GM12878 (cell line): ENCODE measurements around the gene IPCEF1. TPM values are rescaled to one million over a fixed set of nuclear protein-coding genes. Genes with fewer than 3 reads are reported as not detected.

ENCODE experiments used
- ATAC-seq: fragments of 200-7000 bp; cut with Tn5 transposase; 3 replicates; pipeline ENCODE4 v1.9.1; 2020; ENCODE audit warnings: mild to moderate bottlenecking, moderate library complexity
- BruUV-seq: library from RNA; stranded (reverse); fragments of 400-500 nt; replicated peaks from 2 replicates; lab custom pipeline; 2021; lab: Mats Ljungman, UMichigan
- CTCF ChIA-PET: fragments of 300-600 bp; sonication (Branson Sonifier 250); formaldehyde crosslinking; extraction: SDS; loops from one replicate; lab custom pipeline; 2021; ENCODE audit warnings: inconsistent platforms; lab: Yijun Ruan, JAX
- POLR2A ChIA-PET: fragments of 350-600 bp; formaldehyde crosslinking; extraction: SDS; loops from one replicate; lab custom pipeline; 2021; ENCODE audit warnings: inconsistent platforms; lab: Charles Lee
- RAD21 ChIA-PET: fragments of 300-600 bp; sonication (Branson Sonifier 250); formaldehyde crosslinking; loops from one replicate; lab custom pipeline; 2023; ENCODE audit warnings: antibody characterized with exemption; ENCODE audit not compliant: unreplicated experiment; lab: Charles Lee
- SMC1A ChIA-PET: fragments of 300-600 bp; sonication (Branson Sonifier 250); formaldehyde crosslinking; loops from one replicate; lab custom pipeline; 2023; ENCODE audit not compliant: unreplicated experiment, uncharacterized antibody; lab: Charles Lee
- DNase-seq: peaks from one replicate; pipeline ENCODE4 v3.0.0-alpha.2; 2011; ENCODE audit warnings: low read depth, low spot score
- FAIRE-seq: peaks from 3 replicates; lab custom pipeline; 2011; peaks lifted over from hg19 to GRCh38; lab: Jason Lieb, UNC
- H2AFZ ChIP-seq: 2 replicates; pipeline ENCODE4 v1.6.0; 2011; ENCODE audit warnings: low read depth, low read length, control low read depth; ENCODE audit not compliant: control insufficient read depth
- H3K27ac ChIP-seq: 2 replicates; pipeline ENCODE4 v1.5.1; 2011; ENCODE audit warnings: control low read depth; ENCODE audit not compliant: control insufficient read depth, insufficient read depth
- H3K27me3 ChIP-seq, 2 experiments: replicated peaks in 1 of 2; 2 replicates each; pipeline versions ENCODE4 v1.6.0 to v1.6.1; 2011; ENCODE audit warnings: low read length in 1 of 2; ENCODE audit not compliant: control insufficient read depth in 2 of 2, insufficient read depth in 2 of 2
- H3K36me3 ChIP-seq, 2 experiments: 2 replicates each; pipeline ENCODE4 v1.5.1; 2011; ENCODE audit warnings: low read length in 1 of 2; ENCODE audit not compliant: control insufficient read depth in 2 of 2, insufficient read depth in 2 of 2
- H3K4me1 ChIP-seq: 2 replicates; pipeline ENCODE4 v1.6.1; 2011; ENCODE audit warnings: mild to moderate bottlenecking, low read length, moderate library complexity, mixed read lengths; ENCODE audit not compliant: control insufficient read depth, insufficient read depth
- H3K4me2 ChIP-seq: 2 replicates; pipeline ENCODE4 v1.6.0; 2011; ENCODE audit warnings: control low read depth; ENCODE audit not compliant: control insufficient read depth, insufficient read depth
- H3K4me3 ChIP-seq: fragments of 200-600 bp; sonication (generic); 2 replicates; pipeline ENCODE4 v1.5.1; 2016
- H3K79me2 ChIP-seq: 2 replicates; pipeline ENCODE4 v1.6.0; 2011; ENCODE audit warnings: low read length; ENCODE audit not compliant: control insufficient read depth, insufficient read depth
- H3K9ac ChIP-seq: 2 replicates; pipeline ENCODE4 v1.8.0; 2011; ENCODE audit warnings: low read length, control low read depth, mixed read lengths; ENCODE audit not compliant: control insufficient read depth, insufficient read depth
- H3K9me3 ChIP-seq: replicated peaks from 3 replicates; pipeline ENCODE4 v1.5.1; 2011; ENCODE audit warnings: mild to moderate bottlenecking, low read length; ENCODE audit not compliant: control insufficient read depth, insufficient read depth
- H4K20me1 ChIP-seq: 2 replicates; pipeline ENCODE4 v1.6.0; 2011; ENCODE audit not compliant: control insufficient read depth, insufficient read depth
- CHD4 ChIP-seq: fragments of 200-600 bp; sonication (generic); IDR thresholded peaks from 2 replicates; pipeline ENCODE4 v1.6.1; 2016; ENCODE audit warnings: mild to moderate bottlenecking
- IRF4 ChIP-seq: IDR thresholded peaks from 2 replicates; pipeline ENCODE4 v1.6.1; 2011; ENCODE audit warnings: low read depth, low read length
- JUNB ChIP-seq: IDR thresholded peaks from 2 replicates; pipeline ENCODE4 v1.6.1; 2016; ENCODE audit warnings: antibody characterized with exemption, mild to moderate bottlenecking
- KAT2A ChIP-seq: conservative IDR thresholded peaks from 2 replicates; pipeline ENCODE4 v1.6.1; 2011; ENCODE audit warnings: low read depth, low read length; ENCODE audit not compliant: control insufficient read depth
- MAX ChIP-seq: IDR thresholded peaks from 2 replicates; pipeline ENCODE4 v1.6.1; 2012; ENCODE audit warnings: low read depth, low read length, improper control_type of control experiment
- MEF2B ChIP-seq: fragments of 450-650 bp; IDR thresholded peaks from 2 replicates; pipeline ENCODE4 v1.6.1; 2018; ENCODE audit warnings: mild to moderate bottlenecking, moderate library complexity; ENCODE audit not compliant: partially characterized antibody, poor library complexity, severe bottlenecking
- NRF1 ChIP-seq: conservative IDR thresholded peaks from 2 replicates; pipeline ENCODE4 v1.6.1; 2011; ENCODE audit warnings: mild to moderate bottlenecking, low read depth, low read length, improper control_type of control experiment
- RCOR1 ChIP-seq: conservative IDR thresholded peaks from 2 replicates; pipeline ENCODE4 v1.6.1; 2012; ENCODE audit warnings: low read depth, low read length, improper control_type of control experiment
- SIX5 ChIP-seq: IDR thresholded peaks from 2 replicates; pipeline ENCODE4 v1.6.1; 2011; ENCODE audit warnings: mild to moderate bottlenecking, low read depth, low read length, moderate library complexity; ENCODE audit not compliant: severe bottlenecking
- SP1 ChIP-seq: IDR thresholded peaks from one replicate; pipeline ENCODE4 v1.6.1; 2011; ENCODE audit warnings: low read depth, low read length
- SUPT20H ChIP-seq: IDR thresholded peaks from 2 replicates; pipeline ENCODE4 v1.6.1; 2011; ENCODE audit warnings: low read depth, mild to moderate bottlenecking, low read length, moderate library complexity, borderline replicate concordance; ENCODE audit not compliant: control insufficient read depth
- WRNIP1 ChIP-seq: IDR thresholded peaks from 2 replicates; pipeline ENCODE4 v1.6.1; 2011; ENCODE audit warnings: low read depth, low read length, improper control_type of control experiment, borderline replicate concordance
- ZBED1 ChIP-seq: IDR thresholded peaks from 2 replicates; pipeline ENCODE4 v1.6.1; 2016; ENCODE audit warnings: borderline replicate concordance
- WGBS: methylation state at CpG from one replicate; pipeline ENCODE4 v1.1.6; 2016; ENCODE audit warnings: low lambda C conversion rate; ENCODE audit not compliant: insufficient replicate concordance, insufficient coverage; ENCODE audit errors: missing lambda C conversion rate; 5-methylcytosine and 5-hydroxymethylcytosine counted together
- in situ Hi-C: fragments of 300-500 bp; cut with MboI; formaldehyde crosslinking; loops from 9 replicates; pipeline ENCODE4 v1.14.3; 2018; ENCODE audit warnings: mixed read lengths
- intact Hi-C: fragments of 100-400 bp; cut with micrococcal nuclease; formaldehyde crosslinking; loops from one replicate; pipeline ENCODE4 v1.14.2; 2022; ENCODE audit not compliant: unreplicated experiment
- polyA plus RNA-seq, 11 experiments: library from polyadenylated mRNA; depleted of rRNA in 4 of 11; unstranded in 6 of 11; stranded (reverse) in 5 of 11; fragments of >200 nt; fragmentation: Nextera tagmentation in 4 of 11; fragmentation: Illumina TruSeq in 1 of 11; extraction: Ambion mirVana in 4 of 11; extraction: Trizol in 1 of 11; gene quantifications; 1 replicate in 1 of 11; 2 replicates in 10 of 11; pipeline versions ENCODE4 v1.2.1 to v1.2.3, GENCODE V29; 2011 to 2016; ENCODE audit warnings: inconsistent platforms in 2 of 11, missing spikeins in 2 of 11, low read depth in 1 of 11
- total RNA-seq, 4 experiments: library from RNA; depleted of rRNA in 3 of 4; stranded (reverse); fragments of >200 nt in 3 of 4; fragmentation: Illumina TruSeq in 1 of 4; extraction: Trizol in 1 of 4; gene quantifications; 2 replicates each; pipeline versions ENCODE4 v1.2.1 to v1.2.3, GENCODE V29; 2013 to 2021
- TF ChIP-seq, protein P1 (sequence below): fragments of 450-650 bp; conservative IDR thresholded peaks from 2 replicates; pipeline ENCODE4 v1.6.1; 2017; ENCODE audit warnings: mild to moderate bottlenecking, moderate library complexity
- TF ChIP-seq, protein P2 (sequence below): fragments of 450-650 bp; IDR thresholded peaks from 2 replicates; pipeline ENCODE4 v1.6.1; 2014; ENCODE audit warnings: mild to moderate bottlenecking
- TF ChIP-seq, protein P3 (sequence below): fragments of 450-650 bp; IDR thresholded peaks from 2 replicates; pipeline ENCODE4 v1.6.1; 2018; ENCODE audit warnings: borderline replicate concordance, mild to moderate bottlenecking; ENCODE audit not compliant: partially characterized antibody

The IPCEF1 gene
- total and polyA plus RNA-seq, 10 of the 15 experiments (the other 5 are each of a cell fraction or from before 2014, with no cell fraction given): 1.3 to 137 (median 4.2) TPM

DNA sequence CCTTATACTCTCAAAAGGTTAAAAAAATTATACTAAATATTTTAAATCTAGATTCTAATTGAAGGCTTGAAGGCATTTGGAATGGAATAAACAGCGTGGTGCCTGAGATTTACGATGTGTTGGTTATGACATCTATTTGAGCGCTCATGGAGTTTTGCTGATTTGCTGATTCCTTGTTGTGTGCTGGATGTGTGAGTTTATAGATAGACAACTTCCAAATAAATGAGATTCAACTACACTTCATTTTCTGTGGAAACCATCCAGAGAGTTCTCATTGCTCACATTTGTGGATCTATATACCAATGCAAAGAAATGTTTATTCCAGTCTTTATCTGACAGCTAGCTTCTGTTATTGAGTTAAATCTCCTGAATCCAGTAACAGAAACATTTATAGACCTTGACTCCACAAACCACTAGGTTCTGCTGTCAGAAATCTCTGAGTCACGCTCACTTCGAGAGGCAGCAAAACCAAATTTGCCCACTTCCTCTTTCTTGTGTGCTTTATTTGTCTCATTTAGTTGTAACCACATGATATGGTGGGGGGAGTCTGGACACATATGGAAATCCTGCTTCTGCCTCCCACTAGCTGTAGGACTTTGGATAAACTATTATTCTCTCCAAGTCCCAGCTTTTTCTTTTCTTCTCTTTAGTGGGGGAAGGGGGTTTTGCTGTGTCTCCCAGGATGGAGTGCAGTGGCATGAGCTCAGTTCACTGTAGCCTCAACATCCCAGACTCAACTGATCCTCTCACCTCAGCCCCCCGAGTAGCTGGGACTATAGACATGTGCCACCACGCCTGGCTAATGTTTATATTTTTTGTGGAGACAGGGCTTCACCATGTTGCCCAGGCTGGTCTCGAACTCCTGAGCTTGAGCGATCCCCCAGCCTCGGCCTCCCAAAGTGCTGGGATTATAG is 54.5 kb downstream of the IPCEF1 start (continued):
- TF ChIP-seq, protein P1, sequence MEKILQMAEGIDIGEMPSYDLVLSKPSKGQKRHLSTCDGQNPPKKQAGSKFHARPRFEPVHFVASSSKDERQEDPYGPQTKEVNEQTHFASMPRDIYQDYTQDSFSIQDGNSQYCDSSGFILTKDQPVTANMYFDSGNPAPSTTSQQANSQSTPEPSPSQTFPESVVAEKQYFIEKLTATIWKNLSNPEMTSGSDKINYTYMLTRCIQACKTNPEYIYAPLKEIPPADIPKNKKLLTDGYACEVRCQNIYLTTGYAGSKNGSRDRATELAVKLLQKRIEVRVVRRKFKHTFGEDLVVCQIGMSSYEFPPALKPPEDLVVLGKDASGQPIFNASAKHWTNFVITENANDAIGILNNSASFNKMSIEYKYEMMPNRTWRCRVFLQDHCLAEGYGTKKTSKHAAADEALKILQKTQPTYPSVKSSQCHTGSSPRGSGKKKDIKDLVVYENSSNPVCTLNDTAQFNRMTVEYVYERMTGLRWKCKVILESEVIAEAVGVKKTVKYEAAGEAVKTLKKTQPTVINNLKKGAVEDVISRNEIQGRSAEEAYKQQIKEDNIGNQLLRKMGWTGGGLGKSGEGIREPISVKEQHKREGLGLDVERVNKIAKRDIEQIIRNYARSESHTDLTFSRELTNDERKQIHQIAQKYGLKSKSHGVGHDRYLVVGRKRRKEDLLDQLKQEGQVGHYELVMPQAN: 0 out of 2 replicates have a peak, but pooled peaks have one; percentile 32
- TF ChIP-seq CHD4 (no peak), SIX5 (no peak), WRNIP1 (no peak), MEF2B (peak; percentile 91), SUPT20H (no peak), KAT2A (no peak), ZBED1 (no peak)

DNA sequence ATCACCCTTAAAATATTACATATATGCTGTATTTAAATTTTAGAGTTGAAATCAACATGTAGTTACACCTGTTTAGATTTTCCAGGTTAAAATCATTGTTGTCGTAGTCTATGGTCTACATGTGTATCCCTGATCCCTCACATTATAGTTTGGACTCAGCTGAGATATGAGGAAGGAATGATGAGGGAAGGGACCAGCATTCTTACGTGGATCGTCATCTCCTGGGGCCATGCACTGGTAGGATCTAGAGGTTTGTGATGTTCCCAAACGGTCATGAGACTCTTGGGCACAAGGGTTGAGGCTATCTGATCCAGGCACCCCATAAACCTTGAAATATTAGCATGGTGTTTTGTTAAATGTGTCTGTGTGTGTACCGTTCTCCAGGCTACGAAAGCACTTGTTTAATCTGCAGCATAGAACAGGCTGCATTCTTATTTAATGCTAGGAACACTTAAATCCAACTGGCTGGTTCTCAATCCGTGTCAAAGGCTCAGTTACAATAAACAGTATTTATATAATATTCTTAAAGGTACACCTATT is 55.4 kb downstream of the IPCEF1 start:
- H3K9me3 ChIP-seq: no peaks in the 10 kb centered on the region; the same call in 2 of the 3 replicates
- CTCF ChIA-PET: interaction anchor here (1.4 kb wide), 1 partner anchor 69 kb away, joined by 3 read pairs; no protein-coding TSS in a partner anchor
- intact Hi-C loops: loop anchor here (5.0 kb wide), 1 partner anchor 306 kb away; no protein-coding TSS in a partner anchor
- RAD21 ChIA-PET: interaction anchor here (1.4 kb wide), 1 partner anchor 144 kb away, joined by 4 read pairs; no protein-coding TSS in a partner anchor
- POLR2A ChIA-PET: no interaction called here
- no peaks in the 10 kb centered on the region for H3K27me3 ChIP-seq
- H4K20me1 ChIP-seq: no peaks in the 10 kb centered on the region
- SMC1A ChIA-PET: interaction anchor here (1.3 kb wide), 1 partner anchor 24 kb away, joined by 5 read pairs; no protein-coding TSS in a partner anchor
- peaks cover 19% of the 10 kb centered on the region for H3K4me1 ChIP-seq
- 88% methylated on average over 7 of the region's 7 CpGs for WGBS
- DNase-seq: no peak
- no peak overlapping the region; the same call in 1 of the 2 replicates for H3K27ac ChIP-seq
- H3K4me3 ChIP-seq: no peak overlapping the region
- no peaks in the 10 kb centered on the region for H3K79me2 ChIP-seq
- no peak for ATAC-seq
- no peak overlapping the region for H3K4me2 ChIP-seq
- no peak overlapping the region for H3K9ac ChIP-seq
- no peaks in the 10 kb centered on the region for H3K36me3 ChIP-seq
- BruUV-seq: no TSS peak
- no peak overlapping the region for H2AFZ ChIP-seq
- in situ Hi-C loops: no loop called here
- FAIRE-seq: no peak
- TF ChIP-seq, protein P2, sequence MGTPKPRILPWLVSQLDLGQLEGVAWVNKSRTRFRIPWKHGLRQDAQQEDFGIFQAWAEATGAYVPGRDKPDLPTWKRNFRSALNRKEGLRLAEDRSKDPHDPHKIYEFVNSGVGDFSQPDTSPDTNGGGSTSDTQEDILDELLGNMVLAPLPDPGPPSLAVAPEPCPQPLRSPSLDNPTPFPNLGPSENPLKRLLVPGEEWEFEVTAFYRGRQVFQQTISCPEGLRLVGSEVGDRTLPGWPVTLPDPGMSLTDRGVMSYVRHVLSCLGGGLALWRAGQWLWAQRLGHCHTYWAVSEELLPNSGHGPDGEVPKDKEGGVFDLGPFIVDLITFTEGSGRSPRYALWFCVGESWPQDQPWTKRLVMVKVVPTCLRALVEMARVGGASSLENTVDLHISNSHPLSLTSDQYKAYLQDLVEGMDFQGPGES: no peak
- TF ChIP-seq RCOR1: no peak
- TF ChIP-seq MAX: no peak
- no peak for TF ChIP-seq IRF4
- TF ChIP-seq SP1: no peak
- TF ChIP-seq, protein P3, sequence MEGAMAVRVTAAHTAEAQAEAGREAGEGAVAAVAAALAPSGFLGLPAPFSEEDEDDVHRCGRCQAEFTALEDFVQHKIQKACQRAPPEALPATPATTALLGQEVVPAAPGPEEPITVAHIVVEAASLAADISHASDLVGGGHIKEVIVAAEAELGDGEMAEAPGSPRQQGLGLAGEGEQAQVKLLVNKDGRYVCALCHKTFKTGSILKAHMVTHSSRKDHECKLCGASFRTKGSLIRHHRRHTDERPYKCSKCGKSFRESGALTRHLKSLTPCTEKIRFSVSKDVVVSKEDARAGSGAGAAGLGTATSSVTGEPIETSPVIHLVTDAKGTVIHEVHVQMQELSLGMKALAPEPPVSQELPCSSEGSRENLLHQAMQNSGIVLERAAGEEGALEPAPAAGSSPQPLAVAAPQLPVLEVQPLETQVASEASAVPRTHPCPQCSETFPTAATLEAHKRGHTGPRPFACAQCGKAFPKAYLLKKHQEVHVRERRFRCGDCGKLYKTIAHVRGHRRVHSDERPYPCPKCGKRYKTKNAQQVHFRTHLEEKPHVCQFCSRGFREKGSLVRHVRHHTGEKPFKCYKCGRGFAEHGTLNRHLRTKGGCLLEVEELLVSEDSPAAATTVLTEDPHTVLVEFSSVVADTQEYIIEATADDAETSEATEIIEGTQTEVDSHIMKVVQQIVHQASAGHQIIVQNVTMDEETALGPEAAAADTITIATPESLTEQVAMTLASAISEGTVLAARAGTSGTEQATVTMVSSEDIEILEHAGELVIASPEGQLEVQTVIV: no peak
- no peak for TF ChIP-seq NRF1
- no peak for TF ChIP-seq JUNB
